Keratinocyte (primary cell): ENCODE measurements around the gene SLC30A3. TPM values are rescaled to one million over a fixed set of nuclear protein-coding genes. Genes with fewer than 3 reads are reported as not detected.

ENCODE experiments used
- DNase-seq: peaks from one replicate; pipeline ENCODE4 v3.0.0-alpha.2; 2011; ENCODE audit warnings: low read depth, missing footprints, low spot score
- FAIRE-seq: peaks from 2 replicates; lab custom pipeline; 2011; peaks lifted over from hg19 to GRCh38; lab: Jason Lieb, UNC
- H2AFZ ChIP-seq: 2 replicates; pipeline ENCODE4 v1.6.0; 2012; ENCODE audit warnings: low read length, control low read depth, inconsistent platforms; ENCODE audit not compliant: control insufficient read depth
- H3K27ac ChIP-seq: 2 replicates; pipeline ENCODE4 v1.5.1; 2011; ENCODE audit warnings: low read length; ENCODE audit not compliant: control insufficient read depth, insufficient read depth
- H3K27me3 ChIP-seq: 3 replicates; pipeline ENCODE4 v1.6.0; 2011; ENCODE audit warnings: low read length; ENCODE audit not compliant: control insufficient read depth, insufficient read depth; ENCODE audit errors: extremely low read depth
- H3K36me3 ChIP-seq, 2 experiments: 2 replicates in 1 of 2; 3 replicates in 1 of 2; pipeline ENCODE4 v1.5.1; 2011; ENCODE audit warnings: low read length in 2 of 2, mild to moderate bottlenecking in 1 of 2; ENCODE audit not compliant: control insufficient read depth in 2 of 2, insufficient read depth in 2 of 2; ENCODE audit errors: extremely low read depth in 1 of 2
- H3K4me1 ChIP-seq: 3 replicates; pipeline ENCODE4 v1.5.1; 2011; ENCODE audit warnings: low read length; ENCODE audit not compliant: control insufficient read depth, insufficient read depth; ENCODE audit errors: extremely low read depth
- H3K4me2 ChIP-seq: 3 replicates; pipeline ENCODE4 v1.6.0; 2011; ENCODE audit warnings: low read depth, low read length; ENCODE audit not compliant: control insufficient read depth, insufficient read depth; ENCODE audit errors: extremely low read depth
- H3K4me3 ChIP-seq, 3 experiments: fragments of 200-600 bp in 1 of 3; sonication (generic) in 1 of 3; 2 replicates in 2 of 3; 3 replicates in 1 of 3; pipeline ENCODE4 v1.5.1; 2011 to 2016; ENCODE audit warnings: low read length in 3 of 3, mild to moderate bottlenecking in 3 of 3, control low read depth in 2 of 3, inconsistent platforms in 1 of 3, low read depth in 1 of 3, mixed read lengths in 1 of 3, mixed run types in 1 of 3, moderate library complexity in 1 of 3; ENCODE audit not compliant: control insufficient read depth in 2 of 3, insufficient read depth in 2 of 3; ENCODE audit errors: extremely low read depth in 1 of 3
- H3K79me2 ChIP-seq: 2 replicates; pipeline ENCODE4 v1.6.0; 2012; ENCODE audit warnings: low read length; ENCODE audit not compliant: control insufficient read depth, insufficient read depth
- H3K9ac ChIP-seq: 3 replicates; pipeline ENCODE4 v1.6.0; 2011; ENCODE audit warnings: low read length; ENCODE audit not compliant: control insufficient read depth, insufficient read depth; ENCODE audit errors: extremely low read depth
- H3K9me1 ChIP-seq: 3 replicates; pipeline ENCODE4 v1.6.0; 2011; ENCODE audit warnings: low read length; ENCODE audit not compliant: control insufficient read depth, insufficient read depth; ENCODE audit errors: extremely low read depth
- H3K9me3 ChIP-seq: 2 replicates; pipeline ENCODE4 v1.5.1; 2012; ENCODE audit warnings: low read depth, low read length; ENCODE audit not compliant: control insufficient read depth
- H4K20me1 ChIP-seq: 3 replicates; pipeline ENCODE4 v1.6.0; 2011; ENCODE audit warnings: low read length; ENCODE audit not compliant: control insufficient read depth, insufficient read depth; ENCODE audit errors: extremely low read depth
- EZH2 ChIP-seq: IDR thresholded peaks from one replicate; pipeline ENCODE4 v1.6.1; 2012; ENCODE audit warnings: inconsistent platforms, mild to moderate bottlenecking, low read length, moderate library complexity
- dilution Hi-C: fragments of 300-500 bp; cut with MboI; formaldehyde crosslinking; loops from one replicate; pipeline ENCODE4 v1.7.0; 2020; ENCODE audit warnings: low sequenced_read_pairs; ENCODE audit not compliant: extremely low pct_ligation_motif_present
- polyA plus RNA-seq, 5 experiments: library from polyadenylated mRNA; depleted of rRNA in 3 of 5; stranded (reverse) in 3 of 5; stranded (forward) in 1 of 5; unstranded in 1 of 5; fragments of >200 nt; gene quantifications; 1 replicate in 1 of 5; 2 replicates in 3 of 5; 3 replicates in 1 of 5; pipeline versions ENCODE4 v1.2.1 to v1.2.3, GENCODE V29; 2011 to 2012; ENCODE audit warnings: missing spikeins in 2 of 5, low read depth in 1 of 5, low replicate concordance in 1 of 5
- TF ChIP-seq, protein P1 (sequence below), 3 experiments: IDR thresholded peaks in 1 of 3; conservative IDR thresholded peaks in 1 of 3; optimal IDR thresholded peaks in 1 of 3; 2 replicates in 2 of 3; 3 replicates in 1 of 3; pipeline versions ENCODE3 to v1.5.1; 2011; ENCODE audit warnings: low read length in 3 of 3, mild to moderate bottlenecking in 3 of 3, moderate library complexity in 2 of 3, control low read depth in 1 of 3, inconsistent platforms in 1 of 3; ENCODE audit not compliant: insufficient read depth in 2 of 3; ENCODE audit errors: extremely low read depth in 1 of 3

The SLC30A3 gene
- polyA plus RNA-seq, 1 donor (not counting 4 experiments of a cell fraction or from before 2014, with no cell fraction given), result not detected

DNA sequence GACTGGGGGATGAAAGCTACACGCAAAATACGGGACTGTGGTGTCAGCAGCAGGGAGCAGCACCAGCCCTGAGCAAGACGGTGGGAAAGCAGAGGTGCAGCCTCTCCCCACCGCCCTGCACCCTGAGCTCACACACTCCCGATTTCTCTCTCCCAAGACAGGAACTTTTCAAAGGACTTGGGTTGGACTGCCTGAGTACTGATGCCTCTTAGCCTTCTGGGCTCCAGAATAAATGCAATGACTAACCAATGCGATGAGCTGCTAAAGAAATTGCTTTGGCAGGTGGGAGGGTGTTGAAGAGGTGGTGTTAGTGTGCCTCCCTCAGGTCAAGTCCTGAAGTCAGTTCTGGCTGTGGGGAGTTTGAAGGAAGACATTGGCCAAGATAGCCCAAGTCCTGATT is 29.0 kb upstream of the SLC30A3 start:
- H3K36me3 ChIP-seq, result no peaks in the 10 kb centered on the region
- DNase-seq, result no peak
- H2AFZ ChIP-seq, result no peak overlapping the region
- no peaks in the 10 kb centered on the region for H3K79me2 ChIP-seq
- no peaks in the 10 kb centered on the region for H3K9me1 ChIP-seq
- H3K4me3 ChIP-seq, result no peak overlapping the region
- FAIRE-seq, result no peak
- H3K9me3 ChIP-seq, result no peaks in the 10 kb centered on the region
- dilution Hi-C loops, result no loop called here
- TF ChIP-seq, protein P1, sequence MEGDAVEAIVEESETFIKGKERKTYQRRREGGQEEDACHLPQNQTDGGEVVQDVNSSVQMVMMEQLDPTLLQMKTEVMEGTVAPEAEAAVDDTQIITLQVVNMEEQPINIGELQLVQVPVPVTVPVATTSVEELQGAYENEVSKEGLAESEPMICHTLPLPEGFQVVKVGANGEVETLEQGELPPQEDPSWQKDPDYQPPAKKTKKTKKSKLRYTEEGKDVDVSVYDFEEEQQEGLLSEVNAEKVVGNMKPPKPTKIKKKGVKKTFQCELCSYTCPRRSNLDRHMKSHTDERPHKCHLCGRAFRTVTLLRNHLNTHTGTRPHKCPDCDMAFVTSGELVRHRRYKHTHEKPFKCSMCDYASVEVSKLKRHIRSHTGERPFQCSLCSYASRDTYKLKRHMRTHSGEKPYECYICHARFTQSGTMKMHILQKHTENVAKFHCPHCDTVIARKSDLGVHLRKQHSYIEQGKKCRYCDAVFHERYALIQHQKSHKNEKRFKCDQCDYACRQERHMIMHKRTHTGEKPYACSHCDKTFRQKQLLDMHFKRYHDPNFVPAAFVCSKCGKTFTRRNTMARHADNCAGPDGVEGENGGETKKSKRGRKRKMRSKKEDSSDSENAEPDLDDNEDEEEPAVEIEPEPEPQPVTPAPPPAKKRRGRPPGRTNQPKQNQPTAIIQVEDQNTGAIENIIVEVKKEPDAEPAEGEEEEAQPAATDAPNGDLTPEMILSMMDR (optimal IDR thresholded peaks at IDR 0.05 in 1 of 3, IDR thresholded peaks at IDR 0.05 in 1 of 3, conservative IDR thresholded peaks at IDR 0.05 in 1 of 3; ENCODE audit: extremely low read depth in 1 of 3, insufficient read depth in 2 of 3, low read length in 3 of 3), result peak in 2 of 3 experiments; percentile 19 to 30
- no peak for TF ChIP-seq EZH2
- no peaks in the 10 kb centered on the region for H4K20me1 ChIP-seq
- peaks cover 11% of the 10 kb centered on the region for H3K27me3 ChIP-seq
- peaks cover 8% of the 10 kb centered on the region for H3K4me1 ChIP-seq
- H3K4me2 ChIP-seq, result no peak overlapping the region
- H3K9ac ChIP-seq, result no peak overlapping the region
- H3K27ac ChIP-seq, result no peak overlapping the region

DNA sequence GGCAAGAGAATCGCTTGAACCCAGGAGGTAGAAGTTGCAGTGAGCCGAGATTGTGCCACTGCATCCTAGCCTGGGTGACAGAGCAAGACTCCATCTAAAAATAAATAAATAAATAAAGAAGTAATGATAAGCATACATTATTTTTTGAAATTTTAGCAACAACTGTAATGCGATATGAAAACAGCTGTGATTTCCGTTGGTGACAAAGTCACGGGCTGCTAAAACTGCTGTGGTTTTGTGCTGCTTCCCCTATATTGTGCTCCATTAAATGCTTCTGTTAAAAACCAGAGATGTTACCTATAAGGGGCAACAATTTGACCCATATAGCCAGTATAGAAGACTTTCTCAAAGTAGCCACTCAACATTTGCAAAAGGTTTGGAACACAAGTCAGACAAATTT is 27.7 kb upstream of the SLC30A3 start:
- H2AFZ ChIP-seq, result no peak overlapping the region
- peaks cover 12% of the 10 kb centered on the region for H3K27me3 ChIP-seq
- DNase-seq (no peak), FAIRE-seq (no peak)
- H3K4me1 ChIP-seq, result peaks cover 8% of the 10 kb centered on the region
- dilution Hi-C loops, result no loop called here
- no peak overlapping the region for H3K4me3 ChIP-seq
- TF ChIP-seq, protein P1 (optimal IDR thresholded peaks at IDR 0.05 in 1 of 3, IDR thresholded peaks at IDR 0.05 in 1 of 3, conservative IDR thresholded peaks at IDR 0.05 in 1 of 3; ENCODE audit: extremely low read depth in 1 of 3, insufficient read depth in 2 of 3, low read length in 3 of 3), result no peak
- no peak for TF ChIP-seq EZH2
- H3K27ac ChIP-seq, result no peak overlapping the region
- no peaks in the 10 kb centered on the region for H3K9me1 ChIP-seq
- H3K4me2 ChIP-seq, result no peak overlapping the region
- no peaks in the 10 kb centered on the region for H3K79me2 ChIP-seq
- no peak overlapping the region for H3K9ac ChIP-seq
- no peaks in the 10 kb centered on the region for H3K9me3 ChIP-seq
- H3K36me3 ChIP-seq, result no peaks in the 10 kb centered on the region
- no peaks in the 10 kb centered on the region for H4K20me1 ChIP-seq
